HG03575 (cell line): ENCODE data around the gene MTRFR.
"Not testable (repeated sequence)": the region's sequence is repeated elsewhere in the genome, so short reads cannot be mapped to it uniquely, and the experiment has no call there.

Experiments used
- ATAC-seq: cut with Tn5 transposase; IDR thresholded peaks from one replicate; pipeline ENCODE4 v1.9.1; 2021; ENCODE audit not compliant: unreplicated experiment, insufficient number of reproducible peaks, low FRiP score; ENCODE audit errors: extremely low read depth

The MTRFR gene

DNA sequence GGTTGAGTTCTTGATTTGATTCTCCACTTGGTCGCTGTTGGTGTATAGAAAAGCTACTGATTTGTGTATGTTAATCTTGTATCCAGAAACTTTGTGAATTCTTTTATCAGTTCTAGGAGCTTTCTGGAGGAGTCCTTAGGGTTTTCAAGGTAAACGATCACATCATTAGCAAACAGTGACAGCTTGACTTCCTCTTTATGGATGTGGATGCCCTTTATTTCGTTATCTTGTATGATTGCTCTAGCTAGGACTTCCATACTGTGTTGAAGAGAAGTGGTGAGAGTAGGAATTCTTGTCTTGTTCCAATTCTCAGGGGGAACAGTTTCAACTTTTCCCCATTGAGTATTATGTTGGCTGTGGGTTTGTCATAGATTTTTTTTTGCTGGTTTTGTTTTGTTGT lies 12.4 kb downstream of the MTRFR start:
- no peak for ATAC-seq

- not testable (repeated sequence) for ATAC-seq
Measured at GRCh38 chr12:123248129-123248528, 14.9 kb downstream of the MTRFR start.

- ATAC-seq, result not testable (repeated sequence)
Measured at GRCh38 chr12:123248996-123249741, 15.9 kb downstream of the MTRFR start.

GRCh38 chr12:123250471-123251383 lies 17.5 kb downstream of the MTRFR start:
- ATAC-seq, result no peak

GRCh38 chr12:123251403-123252076 lies 18.3 kb downstream of the MTRFR start:
- ATAC-seq, result no peak

DNA sequence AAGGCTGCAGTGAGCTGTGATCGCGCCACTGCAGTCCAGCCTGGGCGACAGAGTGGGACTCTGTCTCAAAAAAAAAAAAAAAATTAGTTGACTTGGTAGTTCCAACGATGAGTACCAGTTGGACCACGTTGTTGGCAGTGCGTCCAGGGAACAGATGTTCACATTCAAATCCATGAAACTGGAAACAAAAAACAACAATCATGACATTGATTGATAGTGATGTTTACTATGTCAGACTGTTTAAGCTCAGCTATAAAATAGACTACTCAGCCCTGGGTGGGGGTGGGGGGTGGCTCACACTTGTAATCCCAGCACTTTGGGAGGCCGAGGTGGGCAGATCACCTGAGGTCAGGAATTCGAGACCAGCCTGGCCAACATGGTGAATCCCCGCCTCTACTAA lies 19.1 kb downstream of the MTRFR start:
- ATAC-seq, result not testable (repeated sequence)

GRCh38 chr12:123253641-123254459 lies 20.6 kb downstream of the MTRFR start:
- ATAC-seq, result no peak

- no peak for ATAC-seq
Measured at GRCh38 chr12:123254853-123255446, 21.7 kb downstream of the MTRFR start.

GRCh38 chr12:123258593-123258992 lies 25.4 kb downstream of the MTRFR start:
- no peak for ATAC-seq

- no peak for ATAC-seq
Measured at GRCh38 chr12:123260081-123260480, 26.8 kb downstream of the MTRFR start.

- ATAC-seq, result no peak
Measured at GRCh38 chr12:123261196-123261595, 28.0 kb downstream of the MTRFR start.

GRCh38 chr12:123263196-123263817 lies 30.1 kb downstream of the MTRFR start:
- no peak for ATAC-seq

DNA sequence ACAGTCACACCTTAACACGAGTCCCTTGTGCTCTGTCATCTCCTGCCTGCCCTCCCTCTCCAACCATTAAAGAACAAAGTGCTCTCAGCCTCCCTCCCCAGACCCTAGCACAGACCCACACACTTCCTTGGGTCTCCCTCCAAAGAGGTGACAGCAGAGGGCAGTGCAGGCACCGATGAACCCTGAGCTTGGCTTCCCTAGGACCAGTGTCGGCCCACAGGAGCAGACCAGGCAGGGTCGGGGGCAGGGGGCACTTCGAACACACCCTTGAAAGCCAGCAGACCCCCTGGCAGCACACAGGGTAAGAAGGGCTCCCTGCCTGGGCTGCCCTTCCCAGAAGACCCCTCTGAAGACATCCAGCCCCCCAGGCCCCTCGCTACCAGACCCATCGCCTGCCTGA lies 31.4 kb downstream of the MTRFR start:
- ATAC-seq, result no peak

DNA sequence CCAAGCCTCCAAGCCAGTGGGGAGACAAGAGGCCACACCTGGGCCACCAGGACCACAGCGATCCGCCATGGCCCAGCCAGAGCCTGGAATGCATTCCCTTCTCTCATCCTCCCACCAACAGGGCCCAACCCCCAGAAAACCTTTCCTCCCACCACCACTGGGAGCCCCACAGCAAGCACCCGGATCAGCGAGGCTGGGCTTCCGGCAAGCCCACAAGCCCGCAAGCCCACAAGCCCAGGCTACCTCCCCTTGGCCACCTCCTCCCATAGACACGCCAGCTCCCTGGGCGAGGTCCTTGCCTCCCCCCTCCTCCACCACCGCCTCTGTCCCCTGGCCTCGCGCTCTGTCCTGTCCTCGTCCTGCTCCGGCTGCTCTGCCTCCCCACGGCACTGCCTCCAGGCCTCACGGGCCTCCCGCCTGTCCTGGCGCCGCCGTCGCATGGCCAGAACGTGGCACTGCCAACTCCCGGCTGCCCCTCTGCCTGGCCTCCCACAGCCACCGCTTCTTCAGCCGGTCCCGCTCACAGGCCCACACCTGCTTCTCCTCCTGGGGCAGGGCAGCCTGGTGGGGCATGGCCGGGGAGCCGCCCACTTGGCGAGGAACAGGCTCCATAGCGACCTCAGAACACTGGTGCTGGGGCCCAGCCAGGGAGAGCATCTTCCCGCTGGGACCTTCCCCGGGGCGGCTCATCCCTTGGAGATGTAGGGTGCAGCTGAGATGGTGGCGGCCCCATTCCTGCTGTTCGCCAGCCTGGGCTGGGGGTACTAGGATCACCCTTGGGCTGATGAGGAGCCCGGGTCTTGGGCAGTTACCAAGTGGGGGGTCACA lies 32.8 kb downstream of the MTRFR start:
- no peak for ATAC-seq

- ATAC-seq, result no peak
Measured at GRCh38 chr12:123266679-123267277, 33.5 kb downstream of the MTRFR start.

DNA sequence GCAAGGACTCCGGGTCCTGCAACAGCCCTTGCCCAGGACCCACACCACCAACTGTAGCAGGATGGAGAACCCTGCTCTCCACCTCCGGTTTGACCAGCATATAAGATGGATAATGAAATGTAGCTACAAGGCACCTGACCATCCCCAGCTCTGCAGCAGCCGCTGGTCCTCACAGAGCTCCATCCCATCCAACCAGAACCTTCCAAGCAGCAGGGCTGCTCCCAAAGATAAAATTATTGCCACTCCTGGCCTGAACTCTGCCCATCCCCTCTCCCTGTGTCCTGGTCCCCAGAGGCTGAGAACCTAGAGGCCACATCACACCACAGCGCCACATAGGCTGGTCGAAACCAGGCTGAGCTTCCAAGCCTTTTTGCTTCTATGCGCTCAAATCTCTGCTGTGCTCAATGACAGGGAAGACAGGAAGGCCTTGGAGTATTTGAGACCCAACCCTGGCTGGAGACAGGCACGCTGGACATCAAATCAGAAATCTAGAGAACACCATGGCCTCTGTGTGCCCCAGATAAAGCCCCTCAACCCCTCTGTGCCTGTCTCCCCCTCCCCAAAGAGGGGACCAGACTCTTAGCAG lies 34.2 kb downstream of the MTRFR start:
- ATAC-seq, result no peak
